Loucy (cell line): ENCODE results near the gene SALL3.

Experiments
- H2AFZ ChIP-seq: fragments of 200-600 bp; sonication (generic); 2 replicates; pipeline ENCODE4 v1.6.0; 2016; ENCODE audit warnings: antibody characterized with exemption, mild to moderate bottlenecking, low read length, moderate library complexity
- H3F3A ChIP-seq: fragments of 200-600 bp; 2 replicates; pipeline ENCODE4 v1.6.0; 2016; ENCODE audit warnings: antibody characterized with exemption, low read depth, mild to moderate bottlenecking
- H3K27me3 ChIP-seq: fragments of 200-600 bp; sonication (generic); 2 replicates; pipeline ENCODE4 v1.6.1; 2014; ENCODE audit warnings: low read length, mild to moderate bottlenecking; ENCODE audit not compliant: insufficient read depth, poor library complexity, severe bottlenecking
- H3K36me3 ChIP-seq: fragments of 200-600 bp; sonication (generic); 2 replicates; pipeline ENCODE4 v1.6.1; 2016; ENCODE audit warnings: low read length; ENCODE audit not compliant: insufficient read depth
- H3K4me1 ChIP-seq: fragments of 200-600 bp; sonication (generic); 2 replicates; pipeline ENCODE4 v1.5.1; 2014; ENCODE audit warnings: low read length, mild to moderate bottlenecking; ENCODE audit not compliant: insufficient read depth, poor library complexity, severe bottlenecking
- H3K4me2 ChIP-seq: fragments of 200-600 bp; sonication (generic); 2 replicates; pipeline ENCODE4 v1.6.0; 2014; ENCODE audit warnings: antibody characterized with exemption, low read length, low read depth, mild to moderate bottlenecking; ENCODE audit not compliant: poor library complexity, severe bottlenecking
- H3K4me3 ChIP-seq: fragments of 200-600 bp; sonication (generic); 2 replicates; pipeline ENCODE4 v1.5.1; 2014; ENCODE audit warnings: low read length, mild to moderate bottlenecking, mixed read lengths; ENCODE audit not compliant: poor library complexity, severe bottlenecking
- H3K79me2 ChIP-seq: fragments of 200-600 bp; sonication (generic); 2 replicates; pipeline ENCODE4 v1.6.1; 2014; ENCODE audit warnings: low read length; ENCODE audit not compliant: insufficient read depth
- H3K9ac ChIP-seq: fragments of 200-600 bp; sonication (generic); 2 replicates; pipeline ENCODE4 v1.6.0; 2014; ENCODE audit warnings: mild to moderate bottlenecking, low read depth, low read length, moderate library complexity; ENCODE audit not compliant: poor library complexity, severe bottlenecking
- H3K9me2 ChIP-seq: fragments of 200-600 bp; sonication (generic); replicated peaks from 2 replicates; pipeline ENCODE4 v1.6.1; 2016; ENCODE audit warnings: low read depth, low read length, mixed read lengths
- H3K9me3 ChIP-seq: fragments of 200-600 bp; sonication (generic); 2 replicates; pipeline ENCODE4 v1.6.1; 2014; ENCODE audit warnings: mild to moderate bottlenecking, antibody characterized with exemption, low read length, low read depth; ENCODE audit not compliant: insufficient read depth
- H4K20me1 ChIP-seq: fragments of 200-600 bp; sonication (generic); 2 replicates; pipeline ENCODE4 v1.6.0; 2014; ENCODE audit warnings: antibody characterized with exemption, low read length, mild to moderate bottlenecking; ENCODE audit not compliant: insufficient read depth, poor library complexity, severe bottlenecking
- EZH2phosphoT487 ChIP-seq: fragments of 200-600 bp; IDR thresholded peaks from 2 replicates; pipeline ENCODE4 v1.6.1; 2018; ENCODE audit warnings: antibody characterized with exemption, mild to moderate bottlenecking, moderate library complexity, borderline replicate concordance
- TF ChIP-seq, protein P1 (sequence below): fragments of 200-600 bp; sonication (generic); conservative IDR thresholded peaks from 2 replicates; pipeline ENCODE4 v1.5.1; 2014; ENCODE audit warnings: mild to moderate bottlenecking, antibody characterized with exemption, low read length

The SALL3 gene

DNA sequence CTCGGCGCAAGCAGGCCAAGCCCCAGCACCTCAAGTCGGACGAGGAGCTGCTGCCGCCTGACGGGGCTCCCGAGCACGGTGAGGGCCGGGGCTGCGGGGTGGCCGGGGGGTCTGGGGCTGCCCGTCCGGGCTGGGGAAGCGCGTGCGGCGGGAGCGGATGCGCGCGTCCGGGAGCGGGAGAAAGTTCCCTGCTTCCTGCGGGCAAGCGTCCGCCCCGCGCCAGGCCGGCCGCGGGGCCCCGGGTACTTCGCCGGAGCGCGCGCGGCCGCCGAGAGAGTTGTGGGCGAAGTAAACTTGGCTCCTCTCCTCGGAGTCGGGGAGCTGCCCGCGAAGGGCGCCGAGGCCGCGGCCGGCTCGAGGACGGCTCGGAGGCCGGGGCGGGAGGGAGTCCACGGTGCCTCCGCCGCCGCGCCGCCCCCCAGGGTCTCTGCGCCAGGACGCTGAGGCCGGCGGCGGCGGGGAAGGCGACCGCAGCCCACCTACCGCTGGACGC is 707 bp downstream of the SALL3 start:
- Histone ChIP-seq H3K36me3 (no peaks in the 10 kb centered on the region), H3K4me3 (no peak overlapping the region), H4K20me1 (no peaks in the 10 kb centered on the region), H3K9me3 (no peaks in the 10 kb centered on the region), H3K27me3 (no peaks in the 10 kb centered on the region), H2AFZ (no peak overlapping the region), H3K4me2 (no peak overlapping the region), H3K4me1 (no peaks in the 10 kb centered on the region), H3K79me2 (no peaks in the 10 kb centered on the region), H3K9ac (no peak overlapping the region), H3K9me2 (no peaks in the 10 kb centered on the region), H3F3A (no peaks in the 10 kb centered on the region)
- no peak for TF ChIP-seq EZH2phosphoT487
- TF ChIP-seq, protein P1, sequence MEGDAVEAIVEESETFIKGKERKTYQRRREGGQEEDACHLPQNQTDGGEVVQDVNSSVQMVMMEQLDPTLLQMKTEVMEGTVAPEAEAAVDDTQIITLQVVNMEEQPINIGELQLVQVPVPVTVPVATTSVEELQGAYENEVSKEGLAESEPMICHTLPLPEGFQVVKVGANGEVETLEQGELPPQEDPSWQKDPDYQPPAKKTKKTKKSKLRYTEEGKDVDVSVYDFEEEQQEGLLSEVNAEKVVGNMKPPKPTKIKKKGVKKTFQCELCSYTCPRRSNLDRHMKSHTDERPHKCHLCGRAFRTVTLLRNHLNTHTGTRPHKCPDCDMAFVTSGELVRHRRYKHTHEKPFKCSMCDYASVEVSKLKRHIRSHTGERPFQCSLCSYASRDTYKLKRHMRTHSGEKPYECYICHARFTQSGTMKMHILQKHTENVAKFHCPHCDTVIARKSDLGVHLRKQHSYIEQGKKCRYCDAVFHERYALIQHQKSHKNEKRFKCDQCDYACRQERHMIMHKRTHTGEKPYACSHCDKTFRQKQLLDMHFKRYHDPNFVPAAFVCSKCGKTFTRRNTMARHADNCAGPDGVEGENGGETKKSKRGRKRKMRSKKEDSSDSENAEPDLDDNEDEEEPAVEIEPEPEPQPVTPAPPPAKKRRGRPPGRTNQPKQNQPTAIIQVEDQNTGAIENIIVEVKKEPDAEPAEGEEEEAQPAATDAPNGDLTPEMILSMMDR, result no peak

DNA sequence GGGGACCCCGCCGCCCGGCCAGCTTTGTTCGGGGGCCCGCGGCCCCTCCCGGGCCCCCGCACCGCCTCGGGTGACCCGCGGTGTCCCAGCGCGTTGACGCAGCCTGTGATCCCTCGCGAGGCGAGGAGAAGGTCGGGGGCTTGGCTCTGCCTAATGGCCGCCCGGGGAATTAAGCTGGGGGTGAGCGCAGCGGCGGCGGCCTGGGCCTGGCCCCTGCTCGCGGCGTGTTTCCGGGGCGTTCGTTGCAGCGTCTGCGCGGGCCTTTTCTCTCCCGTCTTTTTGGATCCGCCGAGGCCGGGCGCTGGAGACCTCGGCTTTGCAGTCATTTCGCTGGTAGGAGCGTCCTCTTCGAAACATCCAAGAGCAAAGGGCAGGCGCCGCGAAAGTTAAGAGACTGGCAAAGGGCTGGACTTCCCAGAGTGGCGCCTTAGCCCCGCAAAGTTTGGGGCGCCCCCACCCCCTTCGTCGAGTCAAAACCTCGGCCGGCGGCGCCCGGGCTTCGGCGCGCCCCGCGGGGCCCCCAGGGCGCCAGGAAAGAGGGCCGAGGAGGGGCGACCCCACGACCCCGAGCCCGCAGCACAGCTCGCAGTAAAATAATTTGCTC is 1.3 kb downstream of the SALL3 start:
- TF ChIP-seq, protein P1, result no peak
- no peak for TF ChIP-seq EZH2phosphoT487
- no peaks in the 10 kb centered on the region for H4K20me1 ChIP-seq
- no peaks in the 10 kb centered on the region for H3K9me2 ChIP-seq
- no peaks in the 10 kb centered on the region for H3K4me1 ChIP-seq
- H3K27me3 ChIP-seq, result no peaks in the 10 kb centered on the region
- no peak overlapping the region for H3K4me2 ChIP-seq
- no peaks in the 10 kb centered on the region for H3K36me3 ChIP-seq
- H3K4me3 ChIP-seq, result no peak overlapping the region
- no peak overlapping the region for H2AFZ ChIP-seq
- no peaks in the 10 kb centered on the region for H3K79me2 ChIP-seq
- H3K9me3 ChIP-seq, result no peaks in the 10 kb centered on the region
- no peaks in the 10 kb centered on the region for H3F3A ChIP-seq
- H3K9ac ChIP-seq, result no peak overlapping the region

DNA sequence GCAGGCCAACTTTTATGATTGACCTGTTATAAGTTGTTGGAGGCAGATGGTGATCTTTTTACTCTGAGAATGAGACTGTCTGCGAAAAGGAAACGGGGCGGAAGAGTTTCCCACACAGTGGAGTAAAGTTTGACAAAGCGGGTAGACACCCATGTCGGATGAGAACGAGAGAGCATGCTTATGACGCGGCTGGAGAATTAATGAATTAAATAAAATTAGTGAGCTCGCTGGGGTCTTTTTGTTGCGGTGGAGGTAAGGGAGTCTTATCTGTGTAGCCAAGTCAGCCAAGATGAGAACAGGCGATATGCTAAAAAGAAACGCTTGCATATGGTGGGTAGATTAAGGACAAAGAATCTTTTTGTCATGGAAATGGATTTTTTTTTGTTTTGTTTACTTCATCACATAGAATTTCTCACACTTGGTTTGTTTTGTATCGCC is 1.8 kb downstream of the SALL3 start:
- no peaks in the 10 kb centered on the region for H4K20me1 ChIP-seq
- H3K9me3 ChIP-seq, result no peaks in the 10 kb centered on the region
- H3K4me3 ChIP-seq, result no peak overlapping the region
- no peak for TF ChIP-seq EZH2phosphoT487
- TF ChIP-seq, protein P1, result no peak
- no peaks in the 10 kb centered on the region for H3K9me2 ChIP-seq
- H3K4me1 ChIP-seq, result no peaks in the 10 kb centered on the region
- no peaks in the 10 kb centered on the region for H3K36me3 ChIP-seq
- no peak overlapping the region for H3K4me2 ChIP-seq
- no peaks in the 10 kb centered on the region for H3K27me3 ChIP-seq
- H3K9ac ChIP-seq, result no peak overlapping the region
- no peaks in the 10 kb centered on the region for H3F3A ChIP-seq
- H2AFZ ChIP-seq, result no peak overlapping the region
- no peaks in the 10 kb centered on the region for H3K79me2 ChIP-seq
